ENCODE measurements around the gene PIGQ.

Gene PIGQ

DNA sequence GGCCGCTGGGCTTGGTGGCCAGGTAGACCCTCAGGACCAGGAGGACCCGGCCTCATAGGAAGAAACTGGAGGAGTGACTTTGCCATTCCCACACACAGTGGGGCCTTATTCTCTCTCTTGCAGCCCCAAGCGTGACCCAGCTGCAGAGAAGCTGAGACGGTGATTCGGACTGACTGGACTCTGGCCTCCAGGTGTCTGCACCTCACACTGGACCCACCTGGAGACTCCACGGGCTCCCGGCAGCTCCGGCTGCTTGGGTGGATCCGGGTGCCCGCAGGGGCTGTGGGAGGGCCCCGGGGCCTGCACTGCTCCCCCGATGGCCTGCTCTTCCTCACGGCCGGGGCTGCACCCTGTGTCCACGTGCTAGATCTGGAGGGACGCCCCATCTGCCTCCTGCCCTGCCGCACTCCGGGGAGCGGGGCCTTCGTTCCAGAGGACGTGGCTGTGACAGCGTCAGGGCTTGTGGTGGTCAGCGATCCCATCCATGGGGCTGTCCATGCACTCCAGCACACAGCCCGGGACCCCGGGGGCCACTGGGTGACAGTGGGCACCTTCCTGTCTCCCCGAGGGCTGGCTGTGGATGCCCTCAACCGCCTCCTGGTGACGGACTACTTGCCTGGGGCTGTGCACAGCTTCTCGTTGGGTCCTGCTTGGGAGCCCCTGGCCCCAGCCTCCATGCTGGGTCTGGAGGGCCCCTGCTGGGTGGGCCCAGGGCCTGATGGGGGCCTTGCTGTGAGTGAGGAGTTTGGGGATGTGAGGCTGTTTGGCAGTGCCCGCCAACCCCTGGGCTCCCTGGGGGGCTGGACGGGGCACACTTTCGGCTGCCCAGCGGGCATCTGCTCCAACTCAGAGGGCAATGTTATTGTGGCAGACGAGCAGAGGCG is 2.2 kb upstream of the PIGQ start:
- no peak for DNase-seq (ENCODE audit: low spot score)

DNA sequence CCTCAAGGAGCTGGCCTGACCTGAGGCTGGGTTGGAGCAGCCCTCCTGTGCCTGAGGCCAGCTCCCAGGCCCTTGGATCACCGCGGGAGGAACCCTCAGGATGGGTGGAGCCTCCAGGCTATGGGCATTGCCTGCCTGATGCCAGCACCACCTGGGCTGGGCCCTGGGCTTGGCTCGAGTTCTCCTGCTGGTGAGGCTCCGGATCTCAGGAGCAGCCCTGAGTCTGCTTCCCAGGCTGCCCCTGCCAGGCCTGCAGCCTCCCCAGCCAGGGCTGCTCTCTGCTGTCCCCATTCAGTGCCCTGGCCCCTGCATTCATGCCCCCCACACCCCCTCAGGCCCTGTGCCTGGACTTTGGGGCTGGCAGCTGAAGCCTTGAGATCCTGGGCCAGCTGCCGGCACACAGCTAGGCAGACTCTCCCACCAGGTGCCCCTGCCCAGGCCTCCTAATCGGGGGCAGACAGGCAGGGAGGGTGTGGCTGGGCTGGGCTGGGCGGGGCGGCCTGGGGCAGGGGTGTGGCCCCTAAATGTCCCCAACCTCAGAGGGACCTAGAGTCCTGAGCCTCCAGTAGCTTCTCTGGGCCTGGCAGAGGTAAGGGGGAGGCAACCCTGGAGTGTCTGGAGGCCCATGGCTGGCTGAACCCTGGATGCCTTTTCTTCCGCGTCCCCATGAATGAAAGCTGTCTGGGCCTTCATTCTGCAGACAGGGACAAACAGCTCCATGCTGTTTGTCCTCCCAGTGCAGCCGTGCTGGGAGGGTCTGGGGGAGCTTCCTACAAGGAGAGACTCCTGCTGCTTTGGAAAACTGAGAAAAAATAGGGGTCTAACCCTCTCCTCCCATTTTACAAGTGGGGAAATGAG is 1.1 kb upstream of the PIGQ start:
- peak; percentile 52 for DNase-seq (ENCODE audit: low spot score)

- no peak for DNase-seq (ENCODE audit: low spot score)
Observed at GRCh38 chr16:572865-573650, 3.3 kb downstream of the PIGQ start.

DNA sequence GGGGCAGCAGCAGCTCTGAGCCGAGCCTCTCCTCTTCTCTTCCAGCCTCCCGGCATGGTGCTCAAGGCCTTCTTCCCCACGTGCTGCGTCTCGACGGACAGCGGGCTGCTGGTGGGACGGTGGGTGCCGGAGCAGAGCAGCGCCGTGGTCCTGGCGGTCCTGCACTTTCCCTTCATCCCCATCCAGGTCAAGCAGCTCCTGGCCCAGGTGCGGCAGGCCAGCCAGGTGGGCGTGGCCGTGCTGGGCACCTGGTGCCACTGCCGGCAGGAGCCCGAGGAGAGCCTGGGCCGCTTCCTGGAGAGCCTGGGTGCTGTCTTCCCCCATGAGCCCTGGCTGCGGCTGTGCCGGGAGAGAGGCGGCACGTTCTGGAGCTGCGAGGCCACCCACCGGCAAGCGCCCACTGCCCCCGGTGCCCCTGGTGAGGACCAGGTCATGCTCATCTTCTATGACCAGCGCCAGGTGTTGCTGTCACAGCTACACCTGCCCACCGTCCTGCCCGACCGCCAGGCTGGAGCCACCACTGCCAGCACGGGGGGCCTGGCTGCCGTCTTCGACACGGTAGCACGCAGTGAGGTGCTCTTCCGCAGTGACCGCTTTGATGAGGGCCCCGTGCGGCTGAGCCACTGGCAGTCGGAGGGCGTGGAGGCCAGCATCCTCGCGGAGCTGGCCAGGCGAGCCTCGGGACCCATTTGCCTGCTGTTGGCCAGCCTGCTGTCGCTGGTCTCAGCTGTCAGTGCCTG is 4.4 kb downstream of the PIGQ start:
- no peak for DNase-seq (ENCODE audit: low spot score)

GRCh38 chr16:575354-576196 is 5.8 kb downstream of the PIGQ start:
- no peak for DNase-seq (ENCODE audit: low spot score)

DNA sequence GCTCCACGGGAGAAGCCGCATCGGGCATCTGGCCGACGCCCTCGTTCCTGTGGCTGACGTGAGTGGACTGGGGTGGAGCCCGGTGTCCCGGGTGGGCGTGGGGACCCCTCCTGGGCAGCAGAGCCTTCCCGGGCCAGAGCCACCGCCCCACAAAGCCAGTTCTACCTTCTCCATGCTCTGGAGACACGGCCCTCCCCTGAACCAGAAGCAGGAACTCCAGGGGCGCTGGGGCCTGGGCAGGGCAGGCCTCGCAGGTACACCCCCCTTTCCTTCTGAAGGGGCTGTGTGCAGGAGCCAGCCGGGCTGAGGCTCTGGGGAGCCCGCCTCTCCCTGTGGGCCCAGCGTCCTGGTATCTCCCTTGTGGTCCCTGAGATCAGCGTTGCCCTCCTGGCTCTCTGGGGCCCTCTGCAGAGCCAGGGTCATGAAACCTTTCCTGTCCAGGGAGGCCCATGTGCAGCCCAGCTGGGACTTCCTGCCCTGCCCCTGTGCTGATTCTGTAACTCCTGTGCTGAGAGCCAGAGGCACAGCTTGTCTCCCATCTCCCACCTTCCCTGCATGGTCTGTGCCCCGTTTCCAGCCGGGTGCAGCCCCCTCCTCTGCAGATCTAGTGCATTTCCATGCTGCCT is 6.5 kb downstream of the PIGQ start:
- DNase-seq (ENCODE audit: low spot score), result no peak

DNA sequence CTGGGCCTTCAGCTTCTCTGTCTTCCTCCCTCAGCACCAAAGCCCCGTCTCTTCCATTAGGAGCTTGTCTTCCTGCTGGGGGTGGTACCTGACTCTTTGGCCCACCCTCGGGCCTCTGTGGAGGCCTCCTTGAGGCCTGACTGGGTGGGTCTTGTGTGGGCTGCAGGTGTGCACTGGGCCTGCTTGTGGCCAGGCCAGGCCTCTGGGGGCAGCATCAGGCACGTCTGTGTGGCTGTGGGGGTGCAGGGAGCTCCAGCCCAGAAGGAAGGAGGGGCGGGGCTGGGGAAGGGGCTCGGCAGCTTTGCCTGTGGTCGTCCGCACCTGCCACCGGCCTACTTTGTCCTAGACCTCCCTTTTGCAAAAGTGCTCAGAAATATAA is 7.0 kb downstream of the PIGQ start:
- no peak for DNase-seq (ENCODE audit: low spot score)

DNA sequence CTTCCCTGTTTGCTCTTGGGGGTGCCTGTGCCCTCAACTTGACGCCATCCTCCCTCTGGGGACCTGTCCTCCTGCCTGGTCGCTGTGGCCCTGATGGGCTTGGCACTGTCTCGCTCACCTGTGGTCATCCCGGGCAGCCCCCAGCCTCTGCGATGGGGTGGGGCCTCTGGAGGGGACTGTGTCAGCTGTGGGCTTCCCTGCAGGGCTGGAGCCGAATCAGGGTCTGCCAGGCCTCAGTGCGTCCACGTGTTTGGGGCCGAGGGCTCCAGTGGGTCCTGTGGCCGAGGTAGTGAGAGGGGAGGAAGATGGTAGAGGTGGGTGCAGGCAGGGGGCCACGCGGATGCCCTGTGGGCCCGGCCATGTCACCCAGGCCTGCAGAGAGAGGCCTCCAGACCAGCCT is 8.0 kb downstream of the PIGQ start:
- DNase-seq (ENCODE audit: low spot score), result no peak

DNA sequence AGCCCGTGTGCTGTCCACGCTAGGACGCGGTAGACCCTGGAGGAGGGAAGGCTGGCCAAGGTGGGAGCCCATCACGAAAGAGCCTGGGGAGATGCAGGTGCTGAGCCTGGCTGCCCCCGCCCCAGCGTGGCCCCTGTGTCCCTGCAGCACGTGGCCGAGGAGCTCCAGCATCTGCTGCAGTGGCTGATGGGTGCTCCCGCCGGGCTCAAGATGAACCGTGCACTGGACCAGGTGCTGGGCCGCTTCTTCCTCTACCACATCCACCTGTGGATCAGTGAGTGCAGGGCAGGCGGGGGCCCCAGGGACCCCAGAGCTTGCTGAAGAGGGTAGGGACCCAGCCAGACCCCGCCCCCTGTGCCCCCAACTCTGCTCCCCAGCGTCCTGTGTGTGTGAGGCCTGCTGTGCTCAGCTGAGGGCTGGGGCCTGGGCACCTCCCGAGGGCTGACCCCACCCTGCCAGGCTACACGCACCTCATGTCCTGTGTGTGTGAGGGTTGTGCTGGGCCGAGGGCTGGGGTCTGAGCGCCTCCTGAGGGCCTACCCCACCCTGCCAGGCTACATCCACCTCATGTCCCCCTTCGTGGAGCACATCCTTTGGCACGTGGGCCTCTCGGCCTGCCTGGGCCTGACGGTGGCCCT is 8.6 kb downstream of the PIGQ start:
- no peak for DNase-seq (ENCODE audit: low spot score)

GRCh38 chr16:578870-579405 is 9.2 kb downstream of the PIGQ start:
- peak; percentile 82 for DNase-seq (ENCODE audit: low spot score)

DNA sequence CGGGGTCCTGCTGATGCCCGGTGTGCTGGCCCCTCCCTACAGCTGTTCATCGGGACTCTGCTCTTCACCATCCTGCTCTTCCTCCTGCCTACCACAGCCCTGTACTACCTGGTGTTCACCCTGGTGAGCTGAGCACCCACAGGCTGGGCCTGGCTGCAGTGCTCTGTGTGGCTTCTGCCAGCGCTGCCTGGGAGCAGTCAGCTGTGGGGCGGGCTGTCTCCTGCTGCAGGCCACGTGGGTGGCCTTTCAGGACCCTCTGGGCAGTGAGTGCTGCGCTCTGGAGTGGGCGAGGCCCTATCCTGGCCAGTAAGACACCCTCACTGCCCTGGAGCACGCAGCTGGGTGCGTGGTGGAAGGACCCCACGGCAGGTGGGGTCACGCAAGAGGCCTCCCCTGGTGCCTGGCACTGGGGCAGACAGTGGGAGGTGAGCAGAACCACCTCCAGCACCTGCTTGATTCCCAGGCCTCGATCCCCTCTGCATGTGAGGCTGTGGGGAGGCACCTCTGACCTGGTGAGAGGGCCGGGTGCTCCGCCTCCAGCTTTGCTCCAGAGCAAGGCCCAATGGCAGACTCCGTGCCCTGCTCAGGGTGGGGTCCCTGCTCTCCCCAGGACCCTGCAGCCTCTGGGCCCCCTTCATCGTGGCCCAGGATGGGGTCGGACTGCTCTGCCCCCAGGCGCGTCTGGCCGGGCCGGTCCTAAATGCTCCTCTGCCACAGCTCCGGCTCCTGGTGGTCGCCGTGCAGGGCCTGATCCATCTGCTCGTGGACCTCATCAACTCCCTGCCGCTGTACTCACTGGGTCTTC is 10.6 kb downstream of the PIGQ start:
- no peak for DNase-seq (ENCODE audit: low spot score)

GRCh38 chr16:580946-581498 is 11.3 kb downstream of the PIGQ start:
- DNase-seq (ENCODE audit: low spot score), result no peak

- no peak for DNase-seq (ENCODE audit: low spot score)
Observed at GRCh38 chr16:582218-582613, 12.4 kb downstream of the PIGQ start.

- peak; percentile 86 for DNase-seq (ENCODE audit: low spot score)
Observed at GRCh38 chr16:582614-583331, 13.0 kb downstream of the PIGQ start.

DNA sequence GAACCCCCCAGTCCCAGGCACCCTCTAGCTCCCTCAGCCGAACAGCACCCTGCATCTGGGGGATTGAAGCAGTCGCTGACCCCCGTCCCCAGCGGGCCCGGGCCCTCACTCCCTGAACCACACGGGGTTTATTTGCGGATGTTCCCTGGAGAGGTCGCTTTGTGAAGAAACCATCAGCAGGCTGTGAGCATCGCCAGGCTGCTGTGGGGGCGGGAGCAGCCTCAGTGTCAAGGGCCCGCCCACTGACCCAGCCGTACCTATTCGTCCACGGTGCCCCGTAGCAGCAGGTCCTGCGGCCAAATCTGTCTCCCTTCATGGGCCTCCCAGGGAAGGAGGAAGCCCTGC is 13.7 kb downstream of the PIGQ start:
- DNase-seq (ENCODE audit: low spot score), result no peak

GRCh38 chr16:583815-584591 is 14.2 kb downstream of the PIGQ start:
- DNase-seq (ENCODE audit: low spot score), result no peak

- peak; percentile 39 for DNase-seq (ENCODE audit: low spot score)
Observed at GRCh38 chr16:585351-585750, 15.6 kb downstream of the PIGQ start.

All from cerebellar cortex (tissue), 1 donor.